Measurements from ENCODE around the gene GALK1.
A peak's percentile ranks its signal among the peaks of the same experiment; 100 is the strongest.
"Not testable (repeated sequence)": the region's sequence is repeated elsewhere in the genome, so short reads cannot be mapped to it uniquely, and the experiment has no call there.

The GALK1 gene

GRCh38 chr17:75763613-75764416 is 1.2 kb downstream of the GALK1 start:
- no peak for DNase-seq (ENCODE audit: low read depth)

DNA sequence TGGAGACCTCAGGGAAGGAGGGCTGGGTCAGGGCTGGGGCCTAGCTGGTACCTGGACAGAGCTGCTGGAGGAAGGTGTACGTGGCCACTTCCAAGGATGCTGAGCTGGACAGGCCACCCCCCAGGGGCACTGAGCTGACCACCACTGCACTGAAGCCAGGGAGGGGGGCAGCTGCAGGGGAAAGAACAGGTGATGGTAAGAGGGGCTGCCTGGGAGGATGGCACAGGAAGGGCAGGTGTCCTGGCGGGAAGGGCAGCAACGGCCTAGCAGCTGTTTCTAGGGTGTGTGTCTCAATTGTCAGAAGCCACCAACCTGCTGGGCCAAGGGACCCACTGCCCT is 1.8 kb downstream of the GALK1 start:
- DNase-seq (ENCODE audit: low read depth): no peak

- no peak for DNase-seq (ENCODE audit: low read depth)
These were observed 2.3 kb downstream of the GALK1 start for GRCh38 chr17:75762513-75763268.

DNA sequence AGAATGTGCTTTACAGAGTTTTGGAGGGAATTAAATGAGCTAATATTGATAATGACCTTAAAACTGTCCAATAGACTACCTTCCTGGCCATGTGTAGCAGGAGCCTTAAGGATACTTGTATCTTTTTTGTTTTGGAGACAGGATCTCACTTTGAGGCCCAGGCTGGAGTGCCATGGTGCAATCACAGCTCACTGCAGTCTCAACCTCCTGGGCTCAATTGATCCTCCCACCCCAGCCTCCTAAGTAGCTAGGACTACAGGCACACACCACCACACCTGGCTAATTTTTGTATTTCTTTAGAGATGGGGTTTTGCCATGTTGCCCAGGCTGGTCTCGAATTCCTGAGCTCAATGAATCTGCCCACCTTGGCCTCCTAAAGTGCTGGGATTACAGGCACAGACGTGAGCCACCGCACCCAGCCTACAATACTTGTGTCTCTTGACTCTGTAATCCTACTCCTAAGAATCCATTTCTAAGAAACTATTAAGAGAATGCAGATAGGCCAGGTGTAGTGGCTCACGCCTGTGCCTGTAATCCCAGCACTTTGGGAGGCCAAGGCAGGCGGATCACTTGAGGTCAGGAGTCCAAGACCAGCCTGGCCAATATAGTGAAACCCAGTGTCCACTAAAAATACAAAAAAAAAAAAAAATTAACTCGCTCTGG is 4.9 kb downstream of the GALK1 start:
- not testable (repeated sequence) for DNase-seq (ENCODE audit: low read depth)

- no peak for DNase-seq (ENCODE audit: low read depth)
These were observed 5.5 kb downstream of the GALK1 start for GRCh38 chr17:75759457-75759856.

- DNase-seq (ENCODE audit: low read depth): no peak
These were observed 6.7 kb downstream of the GALK1 start for GRCh38 chr17:75758131-75758905.

GRCh38 chr17:75757086-75757681 is 7.8 kb downstream of the GALK1 start:
- no peak for DNase-seq (ENCODE audit: low read depth)

DNA sequence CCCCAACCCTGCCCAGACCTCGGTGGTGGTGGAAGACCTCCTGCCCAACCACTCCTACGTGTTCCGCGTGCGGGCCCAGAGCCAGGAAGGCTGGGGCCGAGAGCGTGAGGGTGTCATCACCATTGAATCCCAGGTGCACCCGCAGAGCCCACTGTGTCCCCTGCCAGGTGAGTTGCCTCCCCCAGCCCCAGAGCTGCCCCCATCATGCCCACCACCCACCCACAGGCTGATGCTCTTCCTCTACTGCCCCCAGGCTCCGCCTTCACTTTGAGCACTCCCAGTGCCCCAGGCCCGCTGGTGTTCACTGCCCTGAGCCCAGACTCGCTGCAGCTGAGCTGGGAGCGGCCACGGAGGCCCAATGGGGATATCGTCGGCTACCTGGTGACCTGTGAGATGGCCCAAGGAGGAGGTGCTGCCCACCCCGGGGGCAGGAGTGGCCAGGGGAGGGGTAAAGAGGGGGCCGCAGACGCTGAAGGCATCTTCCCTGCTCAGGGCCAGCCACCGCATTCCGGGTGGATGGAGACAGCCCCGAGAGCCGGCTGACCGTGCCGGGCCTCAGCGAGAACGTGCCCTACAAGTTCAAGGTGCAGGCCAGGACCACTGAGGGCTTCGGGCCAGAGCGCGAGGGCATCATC is 8.4 kb downstream of the GALK1 start:
- no peak for DNase-seq (ENCODE audit: low read depth)

GRCh38 chr17:75755990-75756389 is 9.0 kb downstream of the GALK1 start:
- no peak for DNase-seq (ENCODE audit: low read depth)

DNA sequence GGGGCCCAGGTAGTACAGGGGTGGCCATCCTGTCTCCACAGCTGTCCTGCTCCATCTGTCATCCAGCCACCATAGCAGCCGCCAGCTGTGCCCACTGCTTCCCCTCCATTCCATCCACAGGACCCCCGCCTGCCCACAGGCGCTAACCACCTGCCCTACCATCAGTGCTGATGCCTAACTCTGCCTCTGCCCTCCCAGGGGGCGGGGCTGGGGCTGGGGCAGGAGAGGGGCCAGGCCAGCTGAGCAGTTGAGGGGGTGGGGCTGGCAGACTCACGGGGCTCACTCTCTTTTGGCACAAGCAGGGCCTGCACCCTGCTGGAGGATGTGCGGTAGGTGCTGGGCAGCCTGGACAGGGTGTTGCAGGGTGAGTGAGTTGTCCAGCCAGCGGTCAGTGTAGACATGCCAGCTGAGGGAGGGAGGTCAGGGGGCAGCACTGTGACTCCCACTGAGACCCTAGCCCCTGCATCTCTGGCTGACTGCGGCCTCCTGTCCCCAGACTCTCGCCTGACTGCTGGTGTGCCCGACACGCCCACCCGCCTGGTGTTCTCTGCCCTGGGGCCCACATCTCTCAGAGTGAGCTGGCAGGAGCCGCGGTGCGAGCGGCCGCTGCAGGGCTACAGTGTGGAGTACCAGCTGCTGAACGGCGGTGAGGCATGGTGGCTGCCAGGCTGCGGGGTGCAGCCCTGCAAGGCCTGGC is 9.6 kb downstream of the GALK1 start:
- no peak for DNase-seq (ENCODE audit: low read depth)

GRCh38 chr17:75754378-75755204 is 10.4 kb downstream of the GALK1 start:
- no peak for DNase-seq (ENCODE audit: low read depth)

DNA sequence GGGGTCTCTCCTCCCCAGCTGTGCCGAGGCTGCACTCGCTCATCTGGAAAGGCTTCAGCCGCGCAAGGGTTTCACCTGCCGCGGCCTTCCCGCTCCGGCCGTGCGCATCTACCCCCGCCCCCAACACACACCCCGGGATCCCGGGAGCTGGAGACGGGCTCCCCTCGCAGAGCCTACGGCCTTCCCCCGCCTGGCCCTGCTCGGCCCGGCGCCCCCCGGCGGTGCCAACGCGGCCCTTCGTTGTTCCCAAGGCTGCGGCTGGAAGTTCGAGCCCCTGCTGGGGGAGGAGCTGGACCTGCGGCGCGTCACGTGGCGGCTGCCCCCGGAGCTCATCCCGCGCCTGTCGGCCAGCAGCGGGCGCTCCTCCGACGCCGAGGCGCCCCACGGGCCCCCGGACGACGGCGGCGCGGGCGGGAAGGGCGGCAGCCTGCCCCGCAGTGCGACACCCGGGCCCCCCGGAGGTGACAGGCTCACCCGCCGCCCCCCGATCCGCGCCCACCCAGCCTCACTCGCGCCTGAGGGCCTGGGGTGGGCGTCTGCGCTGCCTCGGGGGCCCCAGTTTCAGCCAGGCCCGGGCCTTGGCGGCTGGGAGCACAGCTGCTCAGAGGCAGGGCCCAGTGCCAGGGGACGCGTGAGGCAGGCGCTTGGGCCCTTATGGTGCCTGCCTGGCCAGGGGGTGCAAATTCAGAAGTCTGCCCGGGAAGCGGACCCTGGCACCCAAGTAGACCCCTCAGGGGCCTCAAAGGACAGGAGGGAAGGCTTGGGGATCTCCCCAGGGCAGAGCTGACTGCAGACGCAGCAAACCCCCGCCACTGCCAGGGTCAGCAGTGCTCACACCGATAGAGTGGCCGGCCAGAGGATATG is 11.2 kb downstream of the GALK1 start:
- peak; percentile 76 for DNase-seq (ENCODE audit: low read depth)

- DNase-seq (ENCODE audit: low read depth): no peak
These were observed 12.0 kb downstream of the GALK1 start for GRCh38 chr17:75752802-75753513.

GRCh38 chr17:75752405-75752709 is 12.6 kb downstream of the GALK1 start:
- no peak for DNase-seq (ENCODE audit: low read depth)

GRCh38 chr17:75751676-75752404 is 13.2 kb downstream of the GALK1 start:
- no peak for DNase-seq (ENCODE audit: low read depth)

- DNase-seq (ENCODE audit: low read depth): no peak
These were observed 14.2 kb downstream of the GALK1 start for GRCh38 chr17:75750661-75751423.

Data from activated T-cell treated with anti-CD3 and anti-CD28 coated beads for 48 hours (primary cell).